HepG2 (cell line): ENCODE data around the gene LGALS4. TPM values are rescaled to one million over a fixed set of nuclear protein-coding genes. Genes with fewer than 3 reads are reported as not detected.

Experiments
- ATM ChIP-seq: fragments of 450-650 bp; IDR thresholded peaks from 2 replicates; pipeline ENCODE4 v1.7.1; 2017; ENCODE audit warnings: mild to moderate bottlenecking, borderline replicate concordance
- CEBPB ChIP-seq: IDR thresholded peaks from 2 replicates; pipeline ENCODE4 v1.6.1; 2011; ENCODE audit warnings: low read depth, low read length, improper control_type of control experiment, borderline replicate concordance
- JARID2 ChIP-seq: sonication (generic); formaldehyde crosslinking; IDR thresholded peaks from 2 replicates; pipeline ENCODE4 v1.8.1; 2023; ENCODE audit warnings: missing genetic modification reagents, inconsistent platforms; ENCODE audit not compliant: insufficient replicate concordance
- NCOA5 ChIP-seq: sonication (generic); formaldehyde crosslinking; IDR thresholded peaks from 2 replicates; pipeline ENCODE4 v1.4.0; 2020; ENCODE audit warnings: missing genetic modification reagents
- NR2F1 ChIP-seq, 2 experiments: fragments of 450-650 bp in 1 of 2; formaldehyde crosslinking in 1 of 2; IDR thresholded peaks; 2 replicates each; pipeline versions ENCODE4 v1.5.0 to v1.6.1; 2016 to 2020; ENCODE audit warnings: mild to moderate bottlenecking in 1 of 2, missing compliant biosample characterization in 1 of 2, missing genetic modification reagents in 1 of 2, moderate library complexity in 1 of 2
- RERE ChIP-seq: IDR thresholded peaks from 2 replicates; pipeline ENCODE4 v1.6.1; 2016; ENCODE audit warnings: low read depth, missing genetic modification reagents, missing compliant biosample characterization
- SALL2 ChIP-seq: sonication (generic); formaldehyde crosslinking; IDR thresholded peaks from 2 replicates; pipeline ENCODE4 v1.8.1; 2023; ENCODE audit warnings: mild to moderate bottlenecking, missing genetic modification reagents, inconsistent platforms
- ZBTB40 ChIP-seq, 2 experiments: fragments of 450-650 bp in 1 of 2; sonication (generic) in 1 of 2; formaldehyde crosslinking in 1 of 2; IDR thresholded peaks; 2 replicates each; pipeline versions ENCODE4 v1.6.1 to v1.8.0; 2016 to 2022; ENCODE audit warnings: antibody characterized with exemption in 1 of 2, mild to moderate bottlenecking in 1 of 2, missing genetic modification reagents in 1 of 2
- ZFP62 ChIP-seq: sonication (generic); formaldehyde crosslinking; IDR thresholded peaks from 2 replicates; pipeline ENCODE4 v1.4.0; 2020; ENCODE audit warnings: missing genetic modification reagents
- ZSCAN25 ChIP-seq: sonication (generic); formaldehyde crosslinking; IDR thresholded peaks from 2 replicates; pipeline ENCODE4 v1.8.0; 2022; ENCODE audit warnings: mild to moderate bottlenecking, missing genetic modification reagents
- polyA plus RNA-seq, 8 experiments: library from polyadenylated mRNA; depleted of rRNA in 3 of 8; stranded (reverse) in 7 of 8; unstranded in 1 of 8; fragments of >200 nt; fragmentation: Illumina TruSeq in 4 of 8; extraction: Trizol in 4 of 8; gene quantifications; 2 replicates each; pipeline versions ENCODE4 v1.2.1 to v1.2.3, GENCODE V29; 2011 to 2016; ENCODE audit warnings: low read depth in 4 of 8, missing spikeins in 1 of 8, mixed read lengths in 1 of 8; ENCODE audit not compliant: insufficient read depth in 1 of 8
- total RNA-seq, 5 experiments: library from RNA; depleted of rRNA; stranded (reverse); fragments of >200 nt; fragmentation: Illumina TruSeq; extraction: Trizol; gene quantifications; 2 replicates each; pipeline ENCODE4 v1.2.3, GENCODE V29; 2016; ENCODE audit warnings: low read depth in 1 of 5
- TF ChIP-seq, protein P1 (sequence below): IDR thresholded peaks from 2 replicates; pipeline ENCODE4 v1.6.1; 2016; ENCODE audit warnings: low read depth, borderline replicate concordance
- TF ChIP-seq, protein P2 (sequence below): IDR thresholded peaks from 2 replicates; pipeline ENCODE4 v1.6.1; 2016; ENCODE audit warnings: control low read depth

Gene LGALS4
- total and polyA plus RNA-seq, 2 of the 13 experiments (the other 11 are each of a cell fraction or from before 2014, with no cell fraction given) = 0.24 to 0.71 TPM

DNA sequence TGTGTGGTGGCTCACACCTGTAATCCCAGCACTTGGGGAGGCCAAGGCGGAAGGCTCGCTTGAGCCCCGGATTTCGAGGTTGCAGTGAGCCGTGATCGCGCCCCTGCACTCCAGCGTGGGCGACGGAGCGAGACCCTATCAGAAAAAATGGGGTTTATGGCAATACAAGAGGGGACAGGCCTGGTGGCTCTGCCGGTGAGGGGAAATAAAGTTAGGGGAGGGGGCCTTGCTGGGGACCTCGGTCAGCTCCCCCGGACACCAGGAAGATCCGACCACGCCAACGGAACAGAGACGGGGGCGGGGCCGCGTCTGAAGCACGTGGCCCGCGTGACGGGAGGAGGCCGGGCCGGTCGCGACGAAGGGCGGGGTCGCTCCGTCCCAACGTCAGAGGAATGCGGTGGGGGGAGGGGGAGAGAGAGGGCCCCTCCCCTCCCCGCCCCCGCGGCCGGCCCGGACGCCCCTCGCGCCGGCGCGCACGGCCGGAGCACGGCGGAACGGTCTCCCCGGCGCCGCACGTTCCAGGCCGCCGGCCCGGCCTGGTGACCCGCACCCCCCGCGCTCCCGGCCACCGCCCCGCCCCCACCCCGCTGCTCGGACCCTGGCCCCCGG, 39.0 kb upstream of the LGALS4 start (continued):
- TF ChIP-seq RERE (no peak), NR2F1 (CRISPR knock-in tag; IDR thresholded peaks at IDR 0.05) (no peak), ZBTB40 (IDR thresholded peaks at IDR 0.05) (no peak), ZBTB40 (CRISPR knock-in tag; IDR thresholded peaks at IDR 0.05) (no peak; the same call in 1 of the 2 replicates), ZFP62 (no peak), JARID2 (CRISPR knock-in tag) (no peak), NCOA5 (no peak), CEBPB (no peak), ATM (no peak), ZSCAN25 (no peak), SALL2 (CRISPR knock-in tag) (no peak)
- TF ChIP-seq, protein P1, sequence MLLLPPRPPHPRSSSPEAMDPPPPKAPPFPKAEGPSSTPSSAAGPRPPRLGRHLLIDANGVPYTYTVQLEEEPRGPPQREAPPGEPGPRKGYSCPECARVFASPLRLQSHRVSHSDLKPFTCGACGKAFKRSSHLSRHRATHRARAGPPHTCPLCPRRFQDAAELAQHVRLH = 0 out of 2 replicates have a peak, but pooled peaks have one; percentile 51
- TF ChIP-seq, protein P2, sequence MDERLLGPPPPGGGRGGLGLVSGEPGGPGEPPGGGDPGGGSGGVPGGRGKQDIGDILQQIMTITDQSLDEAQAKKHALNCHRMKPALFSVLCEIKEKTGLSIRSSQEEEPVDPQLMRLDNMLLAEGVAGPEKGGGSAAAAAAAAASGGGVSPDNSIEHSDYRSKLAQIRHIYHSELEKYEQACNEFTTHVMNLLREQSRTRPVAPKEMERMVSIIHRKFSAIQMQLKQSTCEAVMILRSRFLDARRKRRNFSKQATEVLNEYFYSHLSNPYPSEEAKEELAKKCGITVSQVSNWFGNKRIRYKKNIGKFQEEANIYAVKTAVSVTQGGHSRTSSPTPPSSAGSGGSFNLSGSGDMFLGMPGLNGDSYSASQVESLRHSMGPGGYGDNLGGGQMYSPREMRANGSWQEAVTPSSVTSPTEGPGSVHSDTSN = no peak
